HepG2 (cell line): ENCODE results near the gene ATF3. TPM values are rescaled to one million over a fixed set of nuclear protein-coding genes. Genes with fewer than 3 reads are reported as not detected.

Experiments used
- ARNT ChIP-seq: fragments of 450-650 bp; IDR thresholded peaks from 2 replicates; pipeline ENCODE4 v1.6.1; 2017
- ASH2L ChIP-seq: fragments of 300-600, 200-600 bp; sonication (generic); IDR thresholded peaks from 2 replicates; pipeline ENCODE4 v1.7.0; 2017; ENCODE audit warnings: low read depth, mild to moderate bottlenecking, moderate library complexity, mixed read lengths, low read length; ENCODE audit not compliant: insufficient read length
- FOSL2 ChIP-seq: sonication (generic); formaldehyde crosslinking; IDR thresholded peaks from 2 replicates; pipeline ENCODE4 v1.4.0; 2020; ENCODE audit warnings: missing genetic modification reagents
- FOXK2 ChIP-seq: fragments of 450-650 bp; IDR thresholded peaks from 2 replicates; pipeline ENCODE4 v1.6.1; 2016
- GLI4 ChIP-seq: sonication (generic); formaldehyde crosslinking; IDR thresholded peaks from 2 replicates; pipeline ENCODE4 v1.5.1; 2020; ENCODE audit warnings: missing genetic modification reagents, mild to moderate bottlenecking, moderate library complexity, borderline replicate concordance
- HNF4A ChIP-seq: sonication (generic); formaldehyde crosslinking; IDR thresholded peaks from 2 replicates; pipeline ENCODE4 v1.4.0; 2020; ENCODE audit warnings: missing genetic modification reagents
- HNRNPH1 ChIP-seq: fragments of 200-400 bp; formaldehyde crosslinking; optimal IDR thresholded peaks from 2 replicates; pipeline ENCODE3; 2017; ENCODE audit warnings: mild to moderate bottlenecking, low read depth, low read length
- HOXA5 ChIP-seq: sonication (generic); formaldehyde crosslinking; IDR thresholded peaks from 2 replicates; pipeline ENCODE4 v1.4.0; 2020; ENCODE audit warnings: missing genetic modification reagents
- PAF1 ChIP-seq: IDR thresholded peaks from 2 replicates; pipeline ENCODE4 v1.6.1; 2016; ENCODE audit warnings: missing genetic modification reagents, missing compliant biosample characterization
- RFX3 ChIP-seq: IDR thresholded peaks from 2 replicates; pipeline ENCODE4 v1.6.1; 2016; ENCODE audit warnings: missing biosample characterization, missing genetic modification reagents
- ZNF224 ChIP-seq: sonication (generic); formaldehyde crosslinking; IDR thresholded peaks from 2 replicates; pipeline ENCODE4 v1.5.0; 2020; ENCODE audit warnings: mild to moderate bottlenecking, missing genetic modification reagents
- ZNF263 ChIP-seq: sonication (generic); formaldehyde crosslinking; IDR thresholded peaks from 2 replicates; pipeline ENCODE4 v1.4.0; 2020; ENCODE audit warnings: missing genetic modification reagents
- ZNF264 ChIP-seq: sonication (generic); formaldehyde crosslinking; IDR thresholded peaks from 2 replicates; pipeline ENCODE4 v1.4.0; 2020; ENCODE audit warnings: missing genetic modification reagents
- ZNF331 ChIP-seq: sonication (generic); formaldehyde crosslinking; IDR thresholded peaks from 2 replicates; pipeline ENCODE4 v1.4.0; 2020; ENCODE audit warnings: missing genetic modification reagents
- ZNF569 ChIP-seq: sonication (generic); formaldehyde crosslinking; IDR thresholded peaks from 2 replicates; pipeline ENCODE4 v1.5.0; 2020; ENCODE audit warnings: mild to moderate bottlenecking, missing genetic modification reagents, moderate library complexity, borderline replicate concordance
- ZNF775 ChIP-seq: sonication (generic); formaldehyde crosslinking; IDR thresholded peaks from 2 replicates; pipeline ENCODE4 v1.4.0; 2020; ENCODE audit warnings: missing genetic modification reagents, mild to moderate bottlenecking, moderate library complexity, borderline replicate concordance
- ZSCAN22 ChIP-seq: sonication (generic); formaldehyde crosslinking; IDR thresholded peaks from 2 replicates; pipeline ENCODE4 v1.4.0; 2020; ENCODE audit warnings: mild to moderate bottlenecking, missing genetic modification reagents
- polyA plus RNA-seq, 8 experiments: library from polyadenylated mRNA; depleted of rRNA in 3 of 8; stranded (reverse) in 7 of 8; unstranded in 1 of 8; fragments of >200 nt; fragmentation: Illumina TruSeq in 4 of 8; extraction: Trizol in 4 of 8; gene quantifications; 2 replicates each; pipeline versions ENCODE4 v1.2.1 to v1.2.3, GENCODE V29; 2011 to 2016; ENCODE audit warnings: low read depth in 4 of 8, missing spikeins in 1 of 8, mixed read lengths in 1 of 8; ENCODE audit not compliant: insufficient read depth in 1 of 8
- total RNA-seq, 5 experiments: library from RNA; depleted of rRNA; stranded (reverse); fragments of >200 nt; fragmentation: Illumina TruSeq; extraction: Trizol; gene quantifications; 2 replicates each; pipeline ENCODE4 v1.2.3, GENCODE V29; 2016; ENCODE audit warnings: low read depth in 1 of 5
- TF ChIP-seq, protein P1 (sequence below): sonication (generic); formaldehyde crosslinking; IDR thresholded peaks from 2 replicates; pipeline ENCODE4 v1.4.0; 2020; ENCODE audit warnings: missing genetic modification reagents
- TF ChIP-seq, protein P2 (sequence below): sonication (generic); formaldehyde crosslinking; IDR thresholded peaks from 2 replicates; pipeline ENCODE4 v1.5.0; 2020; ENCODE audit warnings: missing genetic modification reagents
- TF ChIP-seq, protein P3 (sequence below): sonication (generic); formaldehyde crosslinking; IDR thresholded peaks from 2 replicates; pipeline ENCODE4 v1.4.0; 2020; ENCODE audit warnings: missing genetic modification reagents
- TF ChIP-seq, protein P4 (sequence below): sonication (generic); formaldehyde crosslinking; IDR thresholded peaks from 2 replicates; pipeline ENCODE4 v1.8.0; 2022; ENCODE audit warnings: missing genetic modification reagents, low read depth, mild to moderate bottlenecking, borderline replicate concordance
- TF ChIP-seq, protein P5 (sequence below): sonication (generic); formaldehyde crosslinking; IDR thresholded peaks from 2 replicates; pipeline ENCODE4 v1.8.1; 2023; ENCODE audit warnings: mild to moderate bottlenecking, missing genetic modification reagents

The ATF3 gene
- total and polyA plus RNA-seq, 2 of the 13 experiments (the other 11 are each of a cell fraction or from before 2014, with no cell fraction given): 5.0 to 13.0 TPM

DNA sequence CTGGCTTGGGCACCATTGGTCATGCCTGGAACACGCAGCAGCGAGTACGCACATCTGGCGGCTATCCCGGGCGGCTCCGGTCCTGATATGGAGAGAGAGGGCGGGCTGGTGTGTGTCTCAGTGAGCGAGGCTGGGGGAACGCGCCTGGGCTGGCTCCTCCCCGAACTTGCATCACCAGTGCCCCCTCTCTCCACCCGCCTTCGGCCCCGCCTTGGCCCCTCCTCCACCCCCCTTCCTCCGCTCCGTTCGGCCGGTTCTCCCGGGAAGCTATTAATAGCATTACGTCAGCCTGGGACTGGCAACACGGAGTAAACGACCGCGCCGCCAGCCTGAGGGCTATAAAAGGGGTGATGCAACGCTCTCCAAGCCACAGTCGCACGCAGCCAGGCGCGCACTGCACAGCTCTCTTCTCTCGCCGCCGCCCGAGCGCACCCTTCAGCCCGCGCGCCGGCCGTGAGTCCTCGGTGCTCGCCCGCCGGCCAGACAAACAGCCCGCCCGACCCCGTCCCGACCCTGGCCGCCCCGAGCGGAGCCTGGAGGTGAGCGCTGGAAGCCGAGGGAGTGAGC, at the start of gene ATF3 (continued):
- TF ChIP-seq HNF4A (no peak), RFX3 (CRISPR knock-in tag) (no peak), GLI4 (CRISPR knock-in tag) (no peak), PAF1 (CRISPR knock-in tag) (no peak), ZNF775 (CRISPR knock-in tag) (no peak), ZNF569 (CRISPR knock-in tag) (no peak), ZNF263 (CRISPR knock-in tag) (0 out of 2 replicates have a peak, but pooled peaks have one; percentile 40), ZNF331 (peak; percentile 65; the same call in 1 of the 2 replicates), HOXA5 (CRISPR knock-in tag) (peak; percentile 94), FOSL2 (CRISPR knock-in tag) (peak; percentile 76), ARNT (no peak), ZSCAN22 (no peak), ZNF224 (CRISPR knock-in tag) (peak; percentile 84; the same call in 1 of the 2 replicates), ZNF264 (no peak; the same call in 1 of the 2 replicates), FOXK2 (peak; percentile 60; the same call in 1 of the 2 replicates), ASH2L (peak; percentile 76), HNRNPH1 (no peak)
- TF ChIP-seq, protein P1, sequence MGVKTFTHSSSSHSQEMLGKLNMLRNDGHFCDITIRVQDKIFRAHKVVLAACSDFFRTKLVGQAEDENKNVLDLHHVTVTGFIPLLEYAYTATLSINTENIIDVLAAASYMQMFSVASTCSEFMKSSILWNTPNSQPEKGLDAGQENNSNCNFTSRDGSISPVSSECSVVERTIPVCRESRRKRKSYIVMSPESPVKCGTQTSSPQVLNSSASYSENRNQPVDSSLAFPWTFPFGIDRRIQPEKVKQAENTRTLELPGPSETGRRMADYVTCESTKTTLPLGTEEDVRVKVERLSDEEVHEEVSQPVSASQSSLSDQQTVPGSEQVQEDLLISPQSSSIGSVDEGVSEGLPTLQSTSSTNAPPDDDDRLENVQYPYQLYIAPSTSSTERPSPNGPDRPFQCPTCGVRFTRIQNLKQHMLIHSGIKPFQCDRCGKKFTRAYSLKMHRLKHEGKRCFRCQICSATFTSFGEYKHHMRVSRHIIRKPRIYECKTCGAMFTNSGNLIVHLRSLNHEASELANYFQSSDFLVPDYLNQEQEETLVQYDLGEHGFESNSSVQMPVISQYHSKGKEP (CRISPR knock-in tag): no peak
- TF ChIP-seq, protein P2, sequence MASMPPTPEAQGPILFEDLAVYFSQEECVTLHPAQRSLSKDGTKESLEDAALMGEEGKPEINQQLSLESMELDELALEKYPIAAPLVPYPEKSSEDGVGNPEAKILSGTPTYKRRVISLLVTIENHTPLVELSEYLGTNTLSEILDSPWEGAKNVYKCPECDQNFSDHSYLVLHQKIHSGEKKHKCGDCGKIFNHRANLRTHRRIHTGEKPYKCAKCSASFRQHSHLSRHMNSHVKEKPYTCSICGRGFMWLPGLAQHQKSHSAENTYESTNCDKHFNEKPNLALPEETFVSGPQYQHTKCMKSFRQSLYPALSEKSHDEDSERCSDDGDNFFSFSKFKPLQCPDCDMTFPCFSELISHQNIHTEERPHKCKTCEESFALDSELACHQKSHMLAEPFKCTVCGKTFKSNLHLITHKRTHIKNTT (CRISPR knock-in tag): no peak
- TF ChIP-seq, protein P3, sequence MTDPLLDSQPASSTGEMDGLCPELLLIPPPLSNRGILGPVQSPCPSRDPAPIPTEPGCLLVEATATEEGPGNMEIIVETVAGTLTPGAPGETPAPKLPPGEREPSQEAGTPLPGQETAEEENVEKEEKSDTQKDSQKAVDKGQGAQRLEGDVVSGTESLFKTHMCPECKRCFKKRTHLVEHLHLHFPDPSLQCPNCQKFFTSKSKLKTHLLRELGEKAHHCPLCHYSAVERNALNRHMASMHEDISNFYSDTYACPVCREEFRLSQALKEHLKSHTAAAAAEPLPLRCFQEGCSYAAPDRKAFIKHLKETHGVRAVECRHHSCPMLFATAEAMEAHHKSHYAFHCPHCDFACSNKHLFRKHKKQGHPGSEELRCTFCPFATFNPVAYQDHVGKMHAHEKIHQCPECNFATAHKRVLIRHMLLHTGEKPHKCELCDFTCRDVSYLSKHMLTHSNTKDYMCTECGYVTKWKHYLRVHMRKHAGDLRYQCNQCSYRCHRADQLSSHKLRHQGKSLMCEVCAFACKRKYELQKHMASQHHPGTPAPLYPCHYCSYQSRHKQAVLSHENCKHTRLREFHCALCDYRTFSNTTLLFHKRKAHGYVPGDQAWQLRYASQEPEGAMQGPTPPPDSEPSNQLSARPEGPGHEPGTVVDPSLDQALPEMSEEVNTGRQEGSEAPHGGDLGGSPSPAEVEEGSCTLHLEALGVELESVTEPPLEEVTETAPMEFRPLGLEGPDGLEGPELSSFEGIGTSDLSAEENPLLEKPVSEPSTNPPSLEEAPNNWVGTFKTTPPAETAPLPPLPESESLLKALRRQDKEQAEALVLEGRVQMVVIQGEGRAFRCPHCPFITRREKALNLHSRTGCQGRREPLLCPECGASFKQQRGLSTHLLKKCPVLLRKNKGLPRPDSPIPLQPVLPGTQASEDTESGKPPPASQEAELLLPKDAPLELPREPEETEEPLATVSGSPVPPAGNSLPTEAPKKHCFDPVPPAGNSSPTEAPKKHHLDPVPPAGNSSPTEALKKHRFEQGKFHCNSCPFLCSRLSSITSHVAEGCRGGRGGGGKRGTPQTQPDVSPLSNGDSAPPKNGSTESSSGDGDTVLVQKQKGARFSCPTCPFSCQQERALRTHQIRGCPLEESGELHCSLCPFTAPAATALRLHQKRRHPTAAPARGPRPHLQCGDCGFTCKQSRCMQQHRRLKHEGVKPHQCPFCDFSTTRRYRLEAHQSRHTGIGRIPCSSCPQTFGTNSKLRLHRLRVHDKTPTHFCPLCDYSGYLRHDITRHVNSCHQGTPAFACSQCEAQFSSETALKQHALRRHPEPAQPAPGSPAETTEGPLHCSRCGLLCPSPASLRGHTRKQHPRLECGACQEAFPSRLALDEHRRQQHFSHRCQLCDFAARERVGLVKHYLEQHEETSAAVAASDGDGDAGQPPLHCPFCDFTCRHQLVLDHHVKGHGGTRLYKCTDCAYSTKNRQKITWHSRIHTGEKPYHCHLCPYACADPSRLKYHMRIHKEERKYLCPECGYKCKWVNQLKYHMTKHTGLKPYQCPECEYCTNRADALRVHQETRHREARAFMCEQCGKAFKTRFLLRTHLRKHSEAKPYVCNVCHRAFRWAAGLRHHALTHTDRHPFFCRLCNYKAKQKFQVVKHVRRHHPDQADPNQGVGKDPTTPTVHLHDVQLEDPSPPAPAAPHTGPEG (CRISPR knock-in tag): peak; percentile 75; the same call in 1 of the 2 replicates
- TF ChIP-seq, protein P4, sequence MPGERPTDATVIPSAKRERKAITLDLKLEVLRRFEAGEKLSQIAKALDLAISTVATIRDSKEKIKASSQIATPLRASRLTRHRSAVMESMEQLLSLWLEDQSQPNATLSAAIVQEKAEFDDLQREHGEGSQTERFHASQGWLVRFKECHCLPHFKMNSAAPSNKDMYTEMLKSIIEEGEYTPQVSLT (CRISPR knock-in tag): peak; percentile 61; the same call in 1 of the 2 replicates
- TF ChIP-seq, protein P5, sequence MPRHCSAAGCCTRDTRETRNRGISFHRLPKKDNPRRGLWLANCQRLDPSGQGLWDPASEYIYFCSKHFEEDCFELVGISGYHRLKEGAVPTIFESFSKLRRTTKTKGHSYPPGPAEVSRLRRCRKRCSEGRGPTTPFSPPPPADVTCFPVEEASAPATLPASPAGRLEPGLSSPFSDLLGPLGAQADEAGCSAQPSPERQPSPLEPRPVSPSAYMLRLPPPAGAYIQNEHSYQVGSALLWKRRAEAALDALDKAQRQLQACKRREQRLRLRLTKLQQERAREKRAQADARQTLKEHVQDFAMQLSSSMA (CRISPR knock-in tag): no peak
